Adrenal gland (tissue), 5 donors: Measurements from ENCODE around the gene COASY.

Experiments
- POLR2A ChIP-seq, 2 donors: fragments of 450-650 bp; IDR thresholded peaks; one replicate each; pipeline ENCODE4 v1.6.1; 2017; ENCODE audit warnings: antibody characterized with exemption in 2 of 2, mild to moderate bottlenecking in 2 of 2, moderate library complexity in 1 of 2
- TF ChIP-seq, protein P1 (sequence below), 6 experiments: fragments of 450-650 bp in 4 of 6; fragments of 200-600 bp in 2 of 6; sonication (generic) in 1 of 6; IDR thresholded peaks; 1 replicate in 5 of 6; 2 replicates in 1 of 6; pipeline versions ENCODE4 v1.5.1 to v1.8.0; 2016 to 2021; ENCODE audit warnings: antibody characterized with exemption in 6 of 6, mild to moderate bottlenecking in 2 of 6, moderate library complexity in 1 of 6
- donor health status: DM: no; HTN: no; CAD: no.

DNA sequence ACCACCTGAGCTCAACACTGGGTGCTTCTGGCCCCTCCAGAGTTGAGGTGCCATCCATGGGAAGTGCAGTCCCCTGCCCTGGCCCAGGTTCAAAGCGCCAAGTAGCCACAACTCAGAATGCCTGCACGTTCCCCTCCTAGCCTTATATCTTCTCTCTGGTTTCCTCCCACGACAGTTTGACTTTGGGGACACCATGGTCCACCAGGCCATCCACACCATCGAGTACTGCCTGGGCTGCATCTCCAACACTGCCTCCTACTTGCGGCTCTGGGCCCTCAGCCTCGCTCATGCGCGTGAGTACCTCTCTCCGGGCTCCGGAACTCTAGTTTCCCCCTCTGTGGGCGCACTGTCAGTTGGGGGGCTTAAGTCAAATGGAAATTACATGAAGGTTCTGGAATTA lies 48.3 kb upstream of the COASY start:
- TF ChIP-seq POLR2A (IDR thresholded peaks at IDR 0.05): no peak
- TF ChIP-seq, protein P1, sequence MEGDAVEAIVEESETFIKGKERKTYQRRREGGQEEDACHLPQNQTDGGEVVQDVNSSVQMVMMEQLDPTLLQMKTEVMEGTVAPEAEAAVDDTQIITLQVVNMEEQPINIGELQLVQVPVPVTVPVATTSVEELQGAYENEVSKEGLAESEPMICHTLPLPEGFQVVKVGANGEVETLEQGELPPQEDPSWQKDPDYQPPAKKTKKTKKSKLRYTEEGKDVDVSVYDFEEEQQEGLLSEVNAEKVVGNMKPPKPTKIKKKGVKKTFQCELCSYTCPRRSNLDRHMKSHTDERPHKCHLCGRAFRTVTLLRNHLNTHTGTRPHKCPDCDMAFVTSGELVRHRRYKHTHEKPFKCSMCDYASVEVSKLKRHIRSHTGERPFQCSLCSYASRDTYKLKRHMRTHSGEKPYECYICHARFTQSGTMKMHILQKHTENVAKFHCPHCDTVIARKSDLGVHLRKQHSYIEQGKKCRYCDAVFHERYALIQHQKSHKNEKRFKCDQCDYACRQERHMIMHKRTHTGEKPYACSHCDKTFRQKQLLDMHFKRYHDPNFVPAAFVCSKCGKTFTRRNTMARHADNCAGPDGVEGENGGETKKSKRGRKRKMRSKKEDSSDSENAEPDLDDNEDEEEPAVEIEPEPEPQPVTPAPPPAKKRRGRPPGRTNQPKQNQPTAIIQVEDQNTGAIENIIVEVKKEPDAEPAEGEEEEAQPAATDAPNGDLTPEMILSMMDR (IDR thresholded peaks at IDR 0.05): no peak
